HUES48 (cell line): ENCODE results near the gene GPR132.

ENCODE experiments used
- H3K27ac ChIP-seq: one replicate; pipeline ENCODE4 v1.7.0; 2013; ENCODE audit warnings: low read depth, low read length, inconsistent platforms
- H3K27me3 ChIP-seq: 2 replicates; pipeline ENCODE4 v1.6.1; 2013; ENCODE audit warnings: mild to moderate bottlenecking, low read length; ENCODE audit not compliant: control insufficient read depth, insufficient read depth
- H3K36me3 ChIP-seq: 2 replicates; pipeline ENCODE4 v1.6.1; 2013; ENCODE audit warnings: low read length; ENCODE audit not compliant: control insufficient read depth, insufficient read depth
- H3K4me1 ChIP-seq: 2 replicates; pipeline ENCODE4 v1.6.1; 2013; ENCODE audit warnings: mild to moderate bottlenecking, low read length; ENCODE audit not compliant: control insufficient read depth, insufficient read depth
- H3K4me3 ChIP-seq: 2 replicates; pipeline ENCODE4 v1.5.1; 2013; ENCODE audit warnings: mild to moderate bottlenecking, low read depth, low read length
- H3K9ac ChIP-seq: 2 replicates; pipeline ENCODE4 v1.6.1; 2013; ENCODE audit warnings: mild to moderate bottlenecking, low read depth, low read length, moderate library complexity
- H3K9me3 ChIP-seq: 2 replicates; pipeline ENCODE4 v1.6.1; 2013; ENCODE audit warnings: low read length; ENCODE audit not compliant: control insufficient read depth, insufficient read depth

Gene GPR132

GRCh38 chr14:105091054-105091516 lies 25.9 kb upstream of the GPR132 start:
- H3K36me3 ChIP-seq, result no peaks in the 10 kb centered on the region
- H3K4me1 ChIP-seq, result peaks cover 11% of the 10 kb centered on the region
- no peak overlapping the region for H3K27ac ChIP-seq
- H3K4me3 ChIP-seq, result no peak overlapping the region
- peaks cover 66% of the 10 kb centered on the region for H3K27me3 ChIP-seq
- no peaks in the 10 kb centered on the region for H3K9me3 ChIP-seq
- H3K9ac ChIP-seq, result no peak overlapping the region

- Histone ChIP-seq H3K27ac (no peak overlapping the region), H3K4me3 (no peak overlapping the region), H3K36me3 (no peaks in the 10 kb centered on the region), H3K9ac (no peak overlapping the region), H3K9me3 (no peaks in the 10 kb centered on the region), H3K27me3 (peaks cover 70% of the 10 kb centered on the region), H3K4me1 (peaks cover 11% of the 10 kb centered on the region)
Observed at GRCh38 chr14:105090493-105091053, 25.3 kb upstream of the GPR132 start.

- peaks cover 11% of the 10 kb centered on the region for H3K4me1 ChIP-seq
- no peak overlapping the region for H3K27ac ChIP-seq
- peaks cover 68% of the 10 kb centered on the region for H3K27me3 ChIP-seq
- no peaks in the 10 kb centered on the region for H3K36me3 ChIP-seq
- H3K9ac ChIP-seq, result no peak overlapping the region
- H3K9me3 ChIP-seq, result no peaks in the 10 kb centered on the region
- H3K4me3 ChIP-seq, result no peak overlapping the region
Observed at GRCh38 chr14:105089746-105090492, 24.7 kb upstream of the GPR132 start.

GRCh38 chr14:105088812-105089745 lies 23.8 kb upstream of the GPR132 start:
- Histone ChIP-seq H3K4me3 (no peak overlapping the region), H3K9ac (no peak overlapping the region), H3K27ac (no peak overlapping the region), H3K4me1 (peaks cover 10% of the 10 kb centered on the region), H3K27me3 (peaks cover 68% of the 10 kb centered on the region), H3K9me3 (no peaks in the 10 kb centered on the region), H3K36me3 (no peaks in the 10 kb centered on the region)

GRCh38 chr14:105087963-105088811 lies 23.0 kb upstream of the GPR132 start:
- H3K27ac ChIP-seq, result peak overlapping the region; percentile 21
- H3K4me1 ChIP-seq, result peaks cover 7% of the 10 kb centered on the region
- no peaks in the 10 kb centered on the region for H3K36me3 ChIP-seq
- peaks cover 65% of the 10 kb centered on the region for H3K27me3 ChIP-seq
- H3K9ac ChIP-seq, result no peak overlapping the region
- H3K9me3 ChIP-seq, result no peaks in the 10 kb centered on the region
- H3K4me3 ChIP-seq, result peak overlapping the region; percentile 65

GRCh38 chr14:105087308-105087962 lies 22.2 kb upstream of the GPR132 start:
- no peaks in the 10 kb centered on the region for H3K9me3 ChIP-seq
- H3K9ac ChIP-seq, result 0 out of 2 replicates have a peak overlapping the region, but pooled peaks have one; percentile 12
- no peaks in the 10 kb centered on the region for H3K36me3 ChIP-seq
- H3K27ac ChIP-seq, result peak overlapping the region; percentile 21
- H3K27me3 ChIP-seq, result peaks cover 58% of the 10 kb centered on the region
- H3K4me1 ChIP-seq, result peaks cover 7% of the 10 kb centered on the region
- H3K4me3 ChIP-seq, result peak overlapping the region; percentile 65

- H3K27me3 ChIP-seq, result peaks cover 52% of the 10 kb centered on the region
- no peaks in the 10 kb centered on the region for H3K36me3 ChIP-seq
- 0 out of 2 replicates have a peak overlapping the region, but pooled peaks have one; percentile 12 for H3K9ac ChIP-seq
- H3K4me3 ChIP-seq, result peak overlapping the region; percentile 65
- no peak overlapping the region for H3K27ac ChIP-seq
- H3K4me1 ChIP-seq, result peaks cover 7% of the 10 kb centered on the region
- no peaks in the 10 kb centered on the region for H3K9me3 ChIP-seq
Observed at GRCh38 chr14:105086833-105087307, 21.6 kb upstream of the GPR132 start.

- Histone ChIP-seq H3K36me3 (no peaks in the 10 kb centered on the region), H3K27me3 (peaks cover 51% of the 10 kb centered on the region), H3K9ac (no peak overlapping the region), H3K4me1 (peaks cover 7% of the 10 kb centered on the region), H3K4me3 (no peak overlapping the region), H3K27ac (no peak overlapping the region), H3K9me3 (no peaks in the 10 kb centered on the region)
Observed at GRCh38 chr14:105085766-105086165, 20.5 kb upstream of the GPR132 start.

GRCh38 chr14:105084741-105085571 lies 19.7 kb upstream of the GPR132 start:
- Histone ChIP-seq H3K9me3 (no peaks in the 10 kb centered on the region), H3K27me3 (peaks cover 51% of the 10 kb centered on the region), H3K9ac (no peak overlapping the region), H3K36me3 (no peaks in the 10 kb centered on the region), H3K27ac (no peak overlapping the region), H3K4me3 (no peak overlapping the region), H3K4me1 (peaks cover 7% of the 10 kb centered on the region)
